Fibroblast of the aortic adventitia (primary cell): ENCODE results near the gene ATP5MC3. TPM values are rescaled to one million over a fixed set of nuclear protein-coding genes. Genes with fewer than 3 reads are reported as not detected.

ENCODE experiments used
- DNase-seq: peaks from one replicate; pipeline ENCODE4 v3.0.0-alpha.2; 2010; ENCODE audit warnings: low read depth
- H3K4me3 ChIP-seq: 2 replicates; pipeline ENCODE4 v1.5.1; 2011; ENCODE audit warnings: low read depth, mild to moderate bottlenecking, control low read depth, low read length, moderate library complexity
- small RNA-seq: library from RNA; depleted of rRNA; stranded (forward); fragments of <200 nt; gene quantifications from one replicate; pipeline ENCODE3, GENCODE V24; 2012
- total RNA-seq: library from RNA; depleted of rRNA; stranded (reverse); fragments of >200 nt; gene quantifications from 2 replicates; pipeline ENCODE4 v1.2.3, GENCODE V29; 2012; ENCODE audit warnings: low replicate concordance
- TF ChIP-seq, protein P1 (sequence below): IDR thresholded peaks from 2 replicates; pipeline ENCODE4 v1.5.1; 2011; ENCODE audit warnings: mild to moderate bottlenecking, low read length, control low read depth, inconsistent platforms; ENCODE audit not compliant: insufficient read depth

Gene ATP5MC3
- total RNA-seq, 1 donor, result 168 TPM

DNA sequence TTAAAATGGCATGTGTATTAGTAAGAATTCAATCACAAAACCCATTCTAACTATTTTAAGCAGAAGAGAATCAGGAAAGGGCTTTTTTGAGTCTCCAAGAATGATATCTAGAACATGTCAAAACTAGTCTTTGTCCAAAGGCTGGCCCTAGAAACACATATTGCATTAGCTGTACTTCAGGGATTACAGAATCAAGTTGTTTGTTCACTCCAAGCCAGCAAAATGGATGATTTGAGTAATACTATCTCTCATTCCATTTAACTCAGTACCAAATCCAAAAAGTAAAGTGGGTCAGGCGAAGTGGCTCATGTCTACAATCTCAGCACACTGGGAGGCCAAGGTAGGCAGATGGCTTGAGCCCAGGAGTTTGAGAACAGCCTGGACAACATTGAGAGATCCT lies 54.8 kb downstream of the ATP5MC3 start:
- H3K4me3 ChIP-seq, result no peak overlapping the region
- peak; percentile 26 for DNase-seq
- TF ChIP-seq, protein P1, sequence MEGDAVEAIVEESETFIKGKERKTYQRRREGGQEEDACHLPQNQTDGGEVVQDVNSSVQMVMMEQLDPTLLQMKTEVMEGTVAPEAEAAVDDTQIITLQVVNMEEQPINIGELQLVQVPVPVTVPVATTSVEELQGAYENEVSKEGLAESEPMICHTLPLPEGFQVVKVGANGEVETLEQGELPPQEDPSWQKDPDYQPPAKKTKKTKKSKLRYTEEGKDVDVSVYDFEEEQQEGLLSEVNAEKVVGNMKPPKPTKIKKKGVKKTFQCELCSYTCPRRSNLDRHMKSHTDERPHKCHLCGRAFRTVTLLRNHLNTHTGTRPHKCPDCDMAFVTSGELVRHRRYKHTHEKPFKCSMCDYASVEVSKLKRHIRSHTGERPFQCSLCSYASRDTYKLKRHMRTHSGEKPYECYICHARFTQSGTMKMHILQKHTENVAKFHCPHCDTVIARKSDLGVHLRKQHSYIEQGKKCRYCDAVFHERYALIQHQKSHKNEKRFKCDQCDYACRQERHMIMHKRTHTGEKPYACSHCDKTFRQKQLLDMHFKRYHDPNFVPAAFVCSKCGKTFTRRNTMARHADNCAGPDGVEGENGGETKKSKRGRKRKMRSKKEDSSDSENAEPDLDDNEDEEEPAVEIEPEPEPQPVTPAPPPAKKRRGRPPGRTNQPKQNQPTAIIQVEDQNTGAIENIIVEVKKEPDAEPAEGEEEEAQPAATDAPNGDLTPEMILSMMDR, result no peak

Small RNAs within 50 kb of the gene (small RNA-seq; reads per million reads assigned to genes)
- not detected for gene MIR933

Other genes starting within 250 kb of the ATP5MC3 start
- gene CHN1, start 176.3 kb downstream of the ATP5MC3 start, total RNA-seq, result 2.3 and 3.3 TPM in 2 replicates
- gene ATF2, start 13.5 kb downstream of the ATP5MC3 start, total RNA-seq, result 68.1 and 98.2 TPM in 2 replicates